Activated B cell treated with CpG ODN at 0.5 μM for 24 hours (primary cell): ENCODE data around the gene ENDOD1. TPM values are rescaled to one million over a fixed set of nuclear protein-coding genes. Genes with fewer than 3 reads are reported as not detected.

Experiments used
- ATAC-seq: fragments of 200-7000 bp; cut with Tn5 transposase; one replicate; pipeline ENCODE4 v1.10.0; 2021; ENCODE audit warnings: low read depth, mild to moderate bottlenecking, moderate library complexity
- CTCF ChIA-PET: fragments of 350-600 bp; sonication (Branson Sonifier 250); formaldehyde crosslinking; loops from one replicate; lab custom pipeline; 2021; ENCODE audit warnings: antibody characterized with exemption; lab: Charles Lee
- POLR2A ChIA-PET: fragments of 350-600 bp; sonication (Branson Sonifier 250); formaldehyde crosslinking; loops from one replicate; lab custom pipeline; 2021; ENCODE audit warnings: antibody characterized with exemption; lab: Charles Lee
- DNase-seq: peaks from one replicate; pipeline ENCODE4 v3.0.0; 2022
- H3K27ac Mint-ChIP-seq: one replicate; pipeline ENCODE4 v1.8.0; 2020; ENCODE audit warnings: mixed read lengths
- H3K27me3 Mint-ChIP-seq: one replicate; pipeline ENCODE4 v1.8.0; 2021; ENCODE audit warnings: mixed read lengths
- H3K36me3 Mint-ChIP-seq: one replicate; pipeline ENCODE4 v1.8.0; 2021; ENCODE audit warnings: low read depth, mixed read lengths
- H3K4me1 Mint-ChIP-seq: one replicate; pipeline ENCODE4 v1.8.0; 2021; ENCODE audit warnings: mixed read lengths
- H3K4me3 Mint-ChIP-seq: one replicate; pipeline ENCODE4 v1.8.0; 2020; ENCODE audit warnings: mild to moderate bottlenecking, mixed read lengths
- H3K9me3 Mint-ChIP-seq: one replicate; pipeline ENCODE4 v1.8.0; 2020; ENCODE audit warnings: mixed read lengths
- intact Hi-C: fragments of 100-400 bp; cut with micrococcal nuclease; formaldehyde crosslinking; loops from one replicate; pipeline ENCODE4 v1.15.1; 2024
- total RNA-seq: library from RNA; stranded (reverse); gene quantifications from 2 replicates; pipeline ENCODE4 v1.2.3, GENCODE V29; 2022
- TF ChIP-seq, protein P1 (sequence below): fragments of 200-600 bp; IDR thresholded peaks from one replicate; pipeline ENCODE4 v1.8.0; 2022; ENCODE audit warnings: antibody characterized with exemption, mild to moderate bottlenecking

Gene ENDOD1
- total RNA-seq, 1 donor from 2014 or later: 9.8 TPM

DNA sequence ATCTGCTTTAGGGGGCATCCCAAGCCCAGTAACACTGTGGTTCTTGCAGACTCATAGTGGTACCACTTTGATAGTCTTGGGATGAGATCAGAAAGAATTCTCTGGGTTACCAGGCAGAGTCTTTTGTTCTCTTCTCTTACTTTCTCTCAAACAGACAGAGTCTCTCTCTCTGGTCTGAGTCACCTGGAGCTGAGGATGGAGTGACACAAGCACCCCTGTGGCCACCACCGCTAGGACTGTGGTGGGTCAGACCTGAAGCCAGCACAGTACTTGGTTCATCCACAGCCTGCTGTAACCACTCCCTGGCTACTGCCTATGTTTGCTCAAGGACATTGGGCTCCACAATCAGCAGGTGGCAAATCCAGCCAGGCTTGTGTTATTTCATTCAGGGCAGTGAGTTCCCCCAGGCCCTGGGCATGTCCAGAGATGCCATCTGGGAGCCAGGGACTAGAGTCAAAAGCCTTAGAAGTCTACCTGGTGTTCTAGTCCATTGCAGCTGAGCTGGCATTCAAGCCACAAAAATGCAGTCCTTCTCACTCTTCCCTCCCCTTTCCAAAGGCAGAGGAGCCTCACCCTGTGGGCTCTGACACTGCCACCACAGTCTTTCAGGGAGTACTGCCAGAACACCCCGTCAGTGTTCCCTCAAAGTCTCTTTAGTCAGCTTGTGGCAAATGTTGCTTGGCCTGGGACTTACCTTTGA is 29.9 kb downstream of the ENDOD1 start:
- no peak for ATAC-seq
- H3K4me3 Mint-ChIP-seq: no peak overlapping the region
- intact Hi-C loops: no loop called here
- no peak for DNase-seq
- TF ChIP-seq, protein P1, sequence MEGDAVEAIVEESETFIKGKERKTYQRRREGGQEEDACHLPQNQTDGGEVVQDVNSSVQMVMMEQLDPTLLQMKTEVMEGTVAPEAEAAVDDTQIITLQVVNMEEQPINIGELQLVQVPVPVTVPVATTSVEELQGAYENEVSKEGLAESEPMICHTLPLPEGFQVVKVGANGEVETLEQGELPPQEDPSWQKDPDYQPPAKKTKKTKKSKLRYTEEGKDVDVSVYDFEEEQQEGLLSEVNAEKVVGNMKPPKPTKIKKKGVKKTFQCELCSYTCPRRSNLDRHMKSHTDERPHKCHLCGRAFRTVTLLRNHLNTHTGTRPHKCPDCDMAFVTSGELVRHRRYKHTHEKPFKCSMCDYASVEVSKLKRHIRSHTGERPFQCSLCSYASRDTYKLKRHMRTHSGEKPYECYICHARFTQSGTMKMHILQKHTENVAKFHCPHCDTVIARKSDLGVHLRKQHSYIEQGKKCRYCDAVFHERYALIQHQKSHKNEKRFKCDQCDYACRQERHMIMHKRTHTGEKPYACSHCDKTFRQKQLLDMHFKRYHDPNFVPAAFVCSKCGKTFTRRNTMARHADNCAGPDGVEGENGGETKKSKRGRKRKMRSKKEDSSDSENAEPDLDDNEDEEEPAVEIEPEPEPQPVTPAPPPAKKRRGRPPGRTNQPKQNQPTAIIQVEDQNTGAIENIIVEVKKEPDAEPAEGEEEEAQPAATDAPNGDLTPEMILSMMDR: no peak
- peaks cover 7% of the 10 kb centered on the region for H3K4me1 Mint-ChIP-seq
- H3K36me3 Mint-ChIP-seq: peaks cover 6% of the 10 kb centered on the region
- ChIA-PET CTCF (interaction anchor here (1.3 kb wide), 1 partner anchor 18 kb away, joined by 3 read pairs; no protein-coding TSS in a partner anchor), POLR2A (no interaction called here)
- H3K27me3 Mint-ChIP-seq: no peaks in the 10 kb centered on the region
- H3K9me3 Mint-ChIP-seq: peaks cover 8% of the 10 kb centered on the region
- H3K27ac Mint-ChIP-seq: no peak overlapping the region

DNA sequence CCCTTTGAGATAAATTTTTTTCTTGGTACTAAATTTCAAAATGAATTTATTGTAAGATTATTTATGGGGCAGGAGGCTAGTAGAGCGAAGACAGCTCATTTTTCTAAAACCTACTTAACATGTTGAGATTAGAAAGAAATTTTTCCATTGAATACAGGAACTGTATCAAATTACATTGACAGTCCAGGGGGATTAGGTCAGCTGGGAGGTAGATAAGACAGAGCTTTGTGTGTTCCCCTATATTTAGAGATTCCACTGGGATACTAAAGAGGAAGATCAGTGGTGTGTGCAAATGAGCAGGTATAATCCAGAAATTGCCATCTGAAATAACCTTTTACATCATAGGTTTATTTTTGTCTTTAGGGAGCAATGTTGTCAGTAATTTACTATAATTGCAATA is 32.1 kb downstream of the ENDOD1 start:
- H3K4me3 Mint-ChIP-seq: no peak overlapping the region
- no peak overlapping the region for H3K27ac Mint-ChIP-seq
- peaks cover 12% of the 10 kb centered on the region for H3K36me3 Mint-ChIP-seq
- H3K9me3 Mint-ChIP-seq: peaks cover 8% of the 10 kb centered on the region
- POLR2A ChIA-PET: no interaction called here
- peaks cover 10% of the 10 kb centered on the region for H3K4me1 Mint-ChIP-seq
- intact Hi-C loops: no loop called here
- CTCF ChIA-PET: no interaction called here
- TF ChIP-seq, protein P1: no peak
- no peaks in the 10 kb centered on the region for H3K27me3 Mint-ChIP-seq
- DNase-seq: no peak
- ATAC-seq: no peak

DNA sequence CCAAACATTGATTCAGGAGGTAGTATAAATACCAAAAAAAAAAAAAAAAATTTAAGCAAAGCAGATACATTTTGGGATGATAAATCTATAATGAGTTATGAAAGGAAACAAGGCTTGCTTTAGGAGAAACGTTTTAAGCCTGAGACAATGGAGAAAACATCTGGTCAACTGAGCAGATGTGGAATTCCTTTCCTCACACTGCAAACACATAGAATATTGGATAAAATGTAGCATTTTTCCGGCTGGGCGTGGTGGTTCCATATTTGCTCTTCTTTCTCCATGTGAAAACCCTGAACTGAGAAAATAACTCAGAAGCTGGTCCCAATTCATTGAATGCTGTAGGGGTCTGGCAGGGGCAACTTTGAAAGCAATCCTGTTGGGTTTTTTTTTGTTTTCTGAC is 33.9 kb downstream of the ENDOD1 start:
- peaks cover 1% of the 10 kb centered on the region for H3K9me3 Mint-ChIP-seq
- peaks cover 17% of the 10 kb centered on the region for H3K36me3 Mint-ChIP-seq
- H3K4me1 Mint-ChIP-seq: peaks cover 10% of the 10 kb centered on the region
- H3K4me3 Mint-ChIP-seq: no peak overlapping the region
- ATAC-seq (no peak), DNase-seq (no peak)
- intact Hi-C loops: no loop called here
- POLR2A ChIA-PET: no interaction called here
- no peak overlapping the region for H3K27ac Mint-ChIP-seq
- CTCF ChIA-PET: no interaction called here
- TF ChIP-seq, protein P1: no peak
- no peaks in the 10 kb centered on the region for H3K27me3 Mint-ChIP-seq

DNA sequence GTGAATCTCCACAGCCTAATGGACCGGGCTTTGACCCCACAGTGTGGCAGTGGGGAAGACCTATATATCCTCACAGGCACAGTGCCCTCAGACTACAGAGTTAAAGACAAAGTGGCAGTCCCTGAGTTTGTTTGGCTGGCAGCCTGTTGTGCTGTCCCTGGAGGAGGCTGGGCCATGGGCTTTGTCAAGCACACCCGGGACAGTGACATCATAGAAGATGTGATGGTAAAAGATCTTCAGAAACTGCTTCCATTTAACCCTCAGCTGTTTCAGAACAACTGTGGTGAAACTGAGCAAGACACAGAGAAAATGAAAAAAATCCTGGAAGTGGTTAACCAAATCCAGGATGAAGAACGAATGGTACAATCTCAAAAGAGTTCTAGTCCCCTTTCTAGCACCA is 39.0 kb downstream of the ENDOD1 start:
- no peaks in the 10 kb centered on the region for H3K27me3 Mint-ChIP-seq
- no peak overlapping the region for H3K4me3 Mint-ChIP-seq
- DNase-seq (no peak), ATAC-seq (no peak)
- peaks cover 3% of the 10 kb centered on the region for H3K4me1 Mint-ChIP-seq
- ChIA-PET POLR2A (no interaction called here), CTCF (no interaction called here)
- peaks cover 44% of the 10 kb centered on the region for H3K36me3 Mint-ChIP-seq
- no peak overlapping the region for H3K27ac Mint-ChIP-seq
- TF ChIP-seq, protein P1: no peak
- H3K9me3 Mint-ChIP-seq: no peaks in the 10 kb centered on the region
- intact Hi-C loops: no loop called here

DNA sequence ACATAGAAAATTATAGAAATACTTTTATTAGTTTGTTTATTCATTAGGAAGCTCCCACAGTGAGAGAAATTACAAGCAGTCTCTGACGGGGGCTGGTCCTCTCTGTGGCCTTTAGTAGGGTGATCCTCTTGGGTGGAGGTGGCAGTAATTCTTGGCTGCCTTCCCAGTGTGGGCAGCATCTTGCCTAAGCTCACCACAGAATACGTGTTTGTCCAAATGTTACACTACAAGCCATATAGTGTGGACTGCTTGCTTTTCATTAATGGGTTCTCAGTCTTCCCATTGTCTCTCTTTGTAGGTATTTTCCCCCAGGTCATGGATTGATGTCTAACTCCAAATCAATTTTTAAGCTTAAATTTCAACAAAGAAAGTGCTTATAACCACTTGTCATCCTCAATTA is 43.3 kb downstream of the ENDOD1 start:
- TF ChIP-seq, protein P1: no peak
- no peaks in the 10 kb centered on the region for H3K9me3 Mint-ChIP-seq
- no peak for DNase-seq
- intact Hi-C loops: no loop called here
- H3K36me3 Mint-ChIP-seq: peaks cover 36% of the 10 kb centered on the region
- ChIA-PET CTCF (no interaction called here), POLR2A (no interaction called here)
- H3K27ac Mint-ChIP-seq: no peak overlapping the region
- ATAC-seq: no peak
- no peaks in the 10 kb centered on the region for H3K4me1 Mint-ChIP-seq
- no peak overlapping the region for H3K4me3 Mint-ChIP-seq
- H3K27me3 Mint-ChIP-seq: no peaks in the 10 kb centered on the region
